NCI-H128 (cell line): ENCODE measurements around the gene COL24A1.
"Not testable (repeated sequence)": the region's sequence is repeated elsewhere in the genome, so short reads cannot be mapped to it uniquely, and the experiment has no call there.

ENCODE experiments used
- DNase-seq: peaks from one replicate; lab custom pipeline; 2025; ENCODE audit not compliant: unreplicated experiment; lab: John Stamatoyannopoulos, UW

The COL24A1 gene

GRCh38 chr1:85900921-85901320, 255.7 kb downstream of the COL24A1 start:
- no peak for DNase-seq

DNA sequence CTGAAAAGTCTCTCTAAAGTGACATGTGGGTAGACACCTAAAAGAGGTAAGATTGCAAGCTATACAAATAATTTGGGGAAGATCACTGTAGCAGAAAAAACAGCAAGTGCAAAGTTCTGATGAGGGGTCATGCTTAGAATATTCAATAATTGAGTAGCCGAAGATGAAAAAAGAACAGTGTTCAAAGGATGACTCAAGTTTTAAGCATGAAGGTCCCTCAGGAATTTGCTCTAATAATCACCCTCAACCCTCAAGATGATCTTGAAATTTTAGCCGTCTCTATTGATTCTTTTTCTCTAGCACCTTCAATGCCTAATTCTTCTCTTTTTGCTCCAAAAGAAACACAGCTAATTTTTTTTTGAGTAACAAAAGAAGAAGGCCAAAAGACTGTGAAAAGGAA, 257.7 kb downstream of the COL24A1 start:
- no peak for DNase-seq

DNA sequence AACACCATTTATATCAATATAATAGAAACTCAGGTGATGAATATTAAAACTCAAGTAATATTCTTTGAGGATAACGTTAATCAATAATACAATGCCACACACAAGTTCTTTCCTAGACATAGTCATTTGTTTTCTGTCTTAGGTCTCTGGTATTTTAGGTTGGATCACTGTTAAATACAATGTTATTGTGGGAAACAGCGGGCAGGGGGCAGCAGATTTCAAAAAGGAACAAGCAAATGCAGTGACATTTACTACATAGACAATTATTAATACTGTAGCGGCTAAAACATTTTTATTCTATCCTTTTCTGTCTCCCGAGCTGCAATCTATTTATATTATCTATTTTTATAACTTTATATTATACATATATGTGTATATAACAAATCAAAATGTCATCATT, 261.9 kb downstream of the COL24A1 start:
- DNase-seq = no peak

DNA sequence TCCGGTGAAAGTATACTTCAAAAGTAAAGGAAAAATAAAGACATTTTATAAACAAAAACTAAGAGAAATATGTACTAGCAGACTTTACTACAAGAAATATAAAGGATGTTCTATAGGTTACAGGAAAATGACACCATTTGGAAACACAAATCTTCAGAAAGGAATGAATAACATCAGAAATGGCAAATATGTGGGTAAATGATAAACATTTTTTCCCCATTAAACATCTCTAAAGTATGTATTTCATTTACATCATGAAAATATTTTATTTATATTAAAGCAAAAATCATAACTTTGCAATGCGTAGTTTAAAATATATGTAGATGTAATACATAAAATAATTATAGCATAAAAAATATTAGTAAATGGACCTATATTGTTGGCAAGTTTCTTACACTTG, 264.2 kb downstream of the COL24A1 start:
- DNase-seq = no peak

DNA sequence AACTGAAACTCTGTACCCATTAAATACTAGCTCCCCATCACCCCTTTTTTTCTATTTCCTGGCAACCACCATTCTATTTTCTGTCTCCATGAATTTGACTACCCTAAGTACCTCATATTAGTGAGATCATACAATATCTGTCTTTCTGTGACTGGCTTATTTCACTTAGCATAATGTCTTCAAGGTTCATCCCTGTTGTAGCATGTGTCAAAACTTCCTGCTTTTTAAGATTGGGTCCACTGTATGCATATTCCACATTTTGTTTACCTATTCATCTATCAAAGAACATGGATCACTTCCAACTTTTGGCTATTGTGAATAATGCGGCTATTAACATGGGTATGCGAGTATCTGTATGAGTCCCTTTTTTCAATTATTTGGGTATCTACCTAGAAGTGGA, 266.7 kb downstream of the COL24A1 start:
- DNase-seq = no peak

DNA sequence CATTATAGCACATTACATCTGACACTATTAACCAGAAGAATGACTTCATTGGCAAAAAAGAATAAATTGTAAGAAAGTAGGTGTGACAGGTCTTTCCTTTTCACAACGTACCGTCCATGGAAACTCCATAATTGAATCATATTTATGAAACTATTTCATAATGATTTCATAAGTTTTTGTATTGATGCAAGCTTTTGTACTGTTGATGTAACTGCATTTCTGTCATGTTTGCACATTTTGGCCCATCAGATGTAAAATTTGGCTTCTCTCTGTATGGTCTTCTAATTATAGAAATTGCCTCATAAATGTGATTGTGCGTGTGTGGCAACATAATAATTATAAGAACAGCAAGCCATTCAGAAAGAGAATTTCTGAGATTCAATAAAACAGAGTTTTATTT, 267.7 kb downstream of the COL24A1 start:
- DNase-seq = no peak

GRCh38 chr1:85884372-85885035, 272.1 kb downstream of the COL24A1 start:
- DNase-seq = no peak

DNA sequence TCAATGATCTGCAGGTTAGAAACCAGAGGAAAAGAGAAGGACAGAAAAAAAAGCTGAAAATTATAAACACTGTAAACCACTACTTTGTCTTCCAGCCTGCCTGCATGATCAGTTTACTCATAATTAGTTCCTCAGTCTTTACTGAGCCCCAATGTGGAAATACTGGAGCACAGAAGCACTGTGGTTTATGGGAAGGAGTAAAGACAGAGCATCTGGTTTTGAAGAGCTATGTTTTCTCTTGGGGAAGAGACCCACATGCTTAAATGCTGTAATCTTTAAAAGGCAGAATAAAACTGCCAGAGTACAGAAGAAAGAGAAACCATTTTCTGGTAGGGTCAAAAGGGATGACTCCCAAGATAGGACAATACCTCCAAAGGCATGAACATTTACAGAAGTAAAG, 289.4 kb downstream of the COL24A1 start:
- no peak for DNase-seq

- DNase-seq = no peak
These were observed 291.4 kb downstream of the COL24A1 start for GRCh38 chr1:85865213-85865612.

DNA sequence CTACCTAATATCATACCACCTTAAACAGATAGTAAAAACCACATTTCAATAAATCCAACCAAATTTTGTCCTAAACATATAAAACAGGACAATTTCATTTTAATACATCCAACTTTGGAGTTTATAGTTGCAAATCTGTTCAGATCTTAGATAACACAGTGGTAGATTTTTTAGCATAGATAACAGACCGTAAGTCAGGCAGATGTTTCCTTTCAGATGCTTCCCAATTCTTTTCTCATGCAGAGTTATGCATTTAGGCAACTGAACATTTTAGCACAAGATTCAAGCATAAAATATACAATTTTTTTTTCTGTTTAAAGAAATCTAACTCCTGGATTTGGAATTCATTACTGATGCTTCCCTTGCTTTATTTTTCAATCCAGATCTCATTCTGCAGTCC, 291.8 kb downstream of the COL24A1 start:
- DNase-seq = no peak

GRCh38 chr1:85863639-85864038, 292.9 kb downstream of the COL24A1 start:
- not testable (repeated sequence) for DNase-seq

GRCh38 chr1:85862456-85862855, 294.1 kb downstream of the COL24A1 start:
- DNase-seq = no peak

DNA sequence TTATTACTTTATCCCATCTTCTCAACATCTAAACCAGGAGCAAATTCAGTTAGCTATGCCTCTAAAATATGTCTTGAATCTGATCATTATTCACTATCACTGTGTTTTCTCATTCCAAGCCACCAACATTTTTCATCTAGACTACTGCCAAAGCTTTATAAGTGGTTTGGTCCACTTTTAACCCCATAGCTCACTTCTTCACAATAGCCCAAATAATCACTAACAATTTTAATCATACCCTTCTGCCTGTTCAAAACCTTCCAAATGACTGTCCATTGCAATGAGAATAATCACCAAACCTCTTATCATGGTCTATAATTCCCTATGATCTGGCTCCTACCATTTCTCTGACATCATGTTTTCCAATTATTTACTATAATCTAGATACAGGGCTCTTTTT, 298.6 kb downstream of the COL24A1 start:
- no peak for DNase-seq

- DNase-seq = no peak
These were observed 306.3 kb downstream of the COL24A1 start for GRCh38 chr1:85850238-85850637.

- DNase-seq = no peak
These were observed 306.9 kb downstream of the COL24A1 start for GRCh38 chr1:85849660-85850059.

DNA sequence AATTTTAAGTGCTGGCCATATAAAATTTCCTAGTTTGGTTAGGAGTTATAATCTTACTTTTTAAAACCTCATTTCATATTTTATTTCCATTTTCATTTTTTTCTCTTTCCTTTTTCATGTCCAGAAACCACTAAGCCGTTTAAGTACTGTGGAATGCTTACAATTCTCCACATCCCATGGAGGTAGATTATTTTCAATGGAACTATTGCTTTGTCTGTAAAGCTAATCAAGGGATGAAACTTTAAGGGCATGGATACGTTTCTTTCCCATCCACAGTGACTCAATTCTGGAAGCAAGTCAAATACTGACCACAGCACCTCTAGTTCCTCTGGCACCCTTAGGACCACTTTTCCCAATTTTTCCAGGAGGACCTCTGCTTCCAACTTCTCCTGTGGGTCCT, 309.2 kb downstream of the COL24A1 start:
- DNase-seq = no peak

- no peak for DNase-seq
These were observed 309.9 kb downstream of the COL24A1 start for GRCh38 chr1:85846706-85847105.

DNA sequence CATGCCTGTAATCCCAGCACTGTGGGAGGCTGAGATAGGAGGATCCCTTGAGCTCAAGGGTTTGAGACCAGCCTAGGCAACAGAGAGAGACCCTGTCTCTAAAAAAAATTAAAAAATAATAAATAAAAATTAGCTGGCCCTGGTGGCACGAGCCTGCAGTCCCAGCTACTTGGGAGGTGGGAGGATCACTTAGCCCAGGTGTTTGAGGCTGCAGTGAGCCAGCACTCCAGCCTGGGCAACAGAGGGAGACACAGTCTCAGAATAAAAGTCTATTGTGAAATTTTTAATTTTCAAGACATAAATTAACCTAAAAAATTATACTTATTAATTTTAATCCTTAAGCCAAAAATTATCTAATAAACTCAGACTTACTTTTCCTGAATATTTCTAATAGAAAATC, 317.1 kb downstream of the COL24A1 start:
- DNase-seq = no peak

DNA sequence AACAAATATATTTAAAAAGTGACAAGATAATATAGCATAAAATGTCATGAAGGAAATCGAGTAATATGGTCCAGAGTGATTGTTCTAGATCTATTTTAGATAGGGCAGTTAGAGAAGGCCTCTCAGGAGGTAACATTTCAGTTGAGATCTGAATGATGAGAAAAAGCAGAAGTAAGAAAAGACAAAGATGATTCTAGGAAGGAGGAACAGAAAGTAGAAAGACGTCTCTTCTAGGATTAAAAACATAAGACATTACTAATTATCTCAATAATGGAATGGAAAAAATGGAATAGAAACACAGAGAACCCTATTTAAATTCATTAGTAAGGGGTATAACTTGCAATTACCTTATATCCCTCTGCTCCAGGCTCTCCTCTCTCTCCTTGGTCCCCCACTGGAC, 318.3 kb downstream of the COL24A1 start:
- no peak for DNase-seq

GRCh38 chr1:85836736-85837135, 319.8 kb downstream of the COL24A1 start:
- no peak for DNase-seq

GRCh38 chr1:85833165-85833564, 323.4 kb downstream of the COL24A1 start:
- DNase-seq = not testable (repeated sequence)

DNA sequence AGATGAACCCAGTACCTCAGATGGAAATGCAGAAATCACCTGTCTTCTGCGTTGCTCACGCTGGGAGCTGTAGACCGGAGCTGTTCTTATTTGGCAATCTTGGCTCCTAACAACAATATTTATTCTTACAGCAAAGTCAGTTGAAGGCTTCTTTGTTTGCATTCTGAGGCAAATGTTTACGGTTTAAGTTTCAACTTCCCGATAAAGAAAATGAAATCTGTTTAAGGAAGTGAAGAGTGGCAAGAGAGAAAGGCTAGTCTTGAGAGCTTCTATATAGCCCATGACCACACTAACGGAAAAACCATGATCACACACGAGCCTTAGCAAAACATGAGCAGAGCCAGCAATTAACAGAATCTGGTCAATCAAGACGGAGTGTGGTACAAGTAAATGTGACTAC, 325.7 kb downstream of the COL24A1 start:
- DNase-seq = no peak

DNA sequence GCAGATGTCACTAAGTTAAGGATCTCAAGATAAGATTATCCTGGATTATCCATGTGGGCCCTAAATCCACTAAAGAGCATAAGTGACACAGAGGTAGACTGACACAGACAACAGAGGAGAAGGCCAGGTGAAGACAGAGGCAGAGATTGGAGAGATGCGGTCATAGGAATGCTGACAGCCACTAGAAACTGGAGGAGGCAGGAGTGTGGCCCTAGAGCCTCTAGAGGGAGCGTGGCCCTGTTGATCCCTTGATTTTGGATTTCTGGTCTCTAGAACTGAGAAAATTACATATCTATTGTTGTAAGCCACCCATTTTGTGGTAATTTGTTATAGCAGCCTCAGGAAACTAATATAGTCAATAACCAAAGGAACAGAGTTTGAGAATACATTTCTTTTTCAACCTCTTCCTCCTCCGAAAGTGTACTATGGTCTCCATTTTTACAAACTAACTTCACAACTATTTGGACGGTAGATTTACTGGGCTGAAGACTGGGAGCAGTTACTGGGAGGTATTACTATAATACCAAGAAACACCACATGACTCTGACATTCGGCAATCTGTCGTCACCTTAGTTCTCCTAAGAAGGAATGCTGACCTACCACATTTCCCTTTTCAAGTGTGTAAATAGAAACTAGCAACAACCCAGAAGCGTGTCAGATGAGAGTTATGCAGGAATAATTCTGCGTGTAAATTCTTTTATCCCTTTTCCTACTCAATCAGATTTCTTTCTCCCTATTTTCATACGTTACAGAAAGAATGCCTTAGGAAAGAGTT, 332.3 kb downstream of the COL24A1 start:
- DNase-seq = no peak
